IMR-90 (cell line): ENCODE data around the gene KRTAP12-3. TPM values are rescaled to one million over a fixed set of nuclear protein-coding genes. Genes with fewer than 3 reads are reported as not detected.
"Not testable (repeated sequence)": the region's sequence is repeated elsewhere in the genome, so short reads cannot be mapped to it uniquely, and the experiment has no call there.

Source experiments
- ATAC-seq: fragments of 200-7000 bp; cut with Tn5 transposase; 2 replicates; pipeline ENCODE4 v1.9.1; 2020; ENCODE audit warnings: low read depth, mild to moderate bottlenecking, moderate library complexity
- BruUV-seq: library from RNA; stranded (reverse); fragments of 400-500 nt; replicated peaks from 2 replicates; lab custom pipeline; 2021; lab: Mats Ljungman, UMichigan
- CTCF ChIA-PET: fragments of 300-600 bp; formaldehyde crosslinking; extraction: SDS; loops from one replicate; lab custom pipeline; 2021; ENCODE audit warnings: antibody characterized with exemption; lab: Yijun Ruan, JAX
- POLR2A ChIA-PET: fragments of 300-600 bp; sonication (Branson Sonifier 250); formaldehyde crosslinking; loops from one replicate; lab custom pipeline; 2022; ENCODE audit warnings: antibody characterized with exemption; ENCODE audit not compliant: unreplicated experiment; lab: Charles Lee
- DNase-seq: peaks from one replicate; pipeline ENCODE4 v3.0.0; 2013
- H2AFZ ChIP-seq: replicated peaks from 2 replicates; pipeline ENCODE3; 2013; ENCODE audit warnings: low read length, mild to moderate bottlenecking; ENCODE audit not compliant: poor library complexity
- H2AK5ac ChIP-seq: 2 replicates; pipeline ENCODE4 v1.6.1; 2013; ENCODE audit warnings: low read depth, low read length, inconsistent platforms
- H2AK9ac ChIP-seq: replicated peaks from 2 replicates; pipeline ENCODE3; 2013; ENCODE audit warnings: mild to moderate bottlenecking, low read depth, low read length, moderate library complexity; ENCODE audit not compliant: poor library complexity
- H2BK120ac ChIP-seq: 2 replicates; pipeline ENCODE4 v1.6.1; 2013; ENCODE audit warnings: low read depth, low read length, inconsistent platforms
- H2BK15ac ChIP-seq: 3 replicates; pipeline ENCODE4 v1.6.1; 2013; ENCODE audit warnings: low read depth, low read length, inconsistent platforms
- H2BK20ac ChIP-seq: 2 replicates; pipeline ENCODE4 v1.6.1; 2013; ENCODE audit warnings: low read depth, mild to moderate bottlenecking, inconsistent platforms, low read length, moderate library complexity
- H2BK5ac ChIP-seq: 2 replicates; pipeline ENCODE4 v1.6.1; 2013; ENCODE audit warnings: mild to moderate bottlenecking, low read depth, low read length, inconsistent platforms; ENCODE audit not compliant: poor library complexity, severe bottlenecking
- H3K14ac ChIP-seq: replicated peaks from 2 replicates; pipeline ENCODE4 v1.6.1; 2013; ENCODE audit warnings: low read depth, low read length, inconsistent platforms
- H3K18ac ChIP-seq: 2 replicates; pipeline ENCODE4 v1.6.1; 2013; ENCODE audit warnings: low read depth, low read length, control low read depth
- H3K23ac ChIP-seq: 2 replicates; pipeline ENCODE4 v1.6.1; 2013; ENCODE audit warnings: low read depth, low read length, inconsistent platforms
- H3K27ac ChIP-seq: 2 replicates; pipeline ENCODE4 v1.5.1; 2013; ENCODE audit warnings: mild to moderate bottlenecking, control low read depth, low read length; ENCODE audit not compliant: insufficient read depth
- H3K27me3 ChIP-seq: 2 replicates; pipeline ENCODE4 v1.6.1; 2013; ENCODE audit warnings: low read length; ENCODE audit not compliant: control insufficient read depth, insufficient read depth
- H3K36me3 ChIP-seq: 2 replicates; pipeline ENCODE4 v1.6.1; 2013; ENCODE audit warnings: low read length, mixed read lengths; ENCODE audit not compliant: control insufficient read depth, insufficient read depth
- H3K4ac ChIP-seq: 2 replicates; pipeline ENCODE4 v1.6.1; 2013; ENCODE audit warnings: low read depth, low read length, inconsistent platforms
- H3K4me1 ChIP-seq: 2 replicates; pipeline ENCODE4 v1.6.1; 2013; ENCODE audit warnings: low read length, mixed read lengths; ENCODE audit not compliant: control insufficient read depth, insufficient read depth
- H3K4me2 ChIP-seq: 2 replicates; pipeline ENCODE4 v1.6.1; 2013; ENCODE audit warnings: low read depth, mild to moderate bottlenecking, control low read depth, low read length, moderate library complexity
- H3K4me3 ChIP-seq: 2 replicates; pipeline ENCODE4 v1.5.1; 2013; ENCODE audit warnings: low read depth, mild to moderate bottlenecking, control low read depth, low read length, moderate library complexity; ENCODE audit not compliant: insufficient read depth
- H3K56ac ChIP-seq: 2 replicates; pipeline ENCODE4 v1.6.1; 2013; ENCODE audit warnings: low read length, inconsistent platforms; ENCODE audit not compliant: insufficient read depth; ENCODE audit errors: extremely low read depth
- H3K79me1 ChIP-seq, 2 experiments: 2 replicates each; pipeline ENCODE4 v1.6.1; 2013; ENCODE audit warnings: low read length in 2 of 2, inconsistent platforms in 1 of 2, low read depth in 1 of 2
- H3K9ac ChIP-seq: 2 replicates; pipeline ENCODE4 v1.6.1; 2013; ENCODE audit warnings: low read depth, low read length, control low read depth
- H3K9me1 ChIP-seq: 2 replicates; pipeline ENCODE4 v1.6.1; 2013; ENCODE audit warnings: low read length, inconsistent platforms; ENCODE audit not compliant: insufficient read depth
- H3K9me3 ChIP-seq: 2 replicates; pipeline ENCODE4 v1.6.1; 2013; ENCODE audit warnings: low read length; ENCODE audit not compliant: control insufficient read depth, insufficient read depth
- H4K20me1 ChIP-seq: 2 replicates; pipeline ENCODE4 v1.6.1; 2013; ENCODE audit warnings: low read length, inconsistent platforms; ENCODE audit not compliant: insufficient read depth
- H4K5ac ChIP-seq: 2 replicates; pipeline ENCODE4 v1.6.1; 2013; ENCODE audit warnings: mild to moderate bottlenecking, low read depth, low read length, control low read depth
- H4K8ac ChIP-seq, 2 experiments: 2 replicates each; pipeline ENCODE4 v1.6.1; 2013; ENCODE audit warnings: low read depth in 2 of 2, low read length in 2 of 2, control low read depth in 1 of 2, inconsistent platforms in 1 of 2
- H4K91ac ChIP-seq: 2 replicates; pipeline ENCODE4 v1.6.1; 2013; ENCODE audit warnings: low read depth, low read length, inconsistent platforms; ENCODE audit not compliant: insufficient read depth
- WGBS, 2 experiments: methylation state at CpG; one replicate each; pipeline versions ENCODE4 v1.1.5 to v1.1.7; 2013; ENCODE audit warnings: missing lambda C conversion rate in 2 of 2; ENCODE audit not compliant: insufficient read length in 1 of 2; ENCODE audit errors: extremely low coverage in 2 of 2; 5-methylcytosine and 5-hydroxymethylcytosine counted together
- dilution Hi-C: fragments of 300-500 bp; cut with HindIII; formaldehyde crosslinking; loops from one replicate; pipeline ENCODE4 v1.14.3; 2018; ENCODE audit warnings: low sequenced_read_pairs; ENCODE audit not compliant: unreplicated experiment
- in situ Hi-C: fragments of 300-500 bp; cut with MboI; formaldehyde crosslinking; loops from 3 replicates; pipeline ENCODE4 v1.14.3; 2019; ENCODE audit warnings: low sequenced_read_pairs, inconsistent platforms, mixed read lengths
- intact Hi-C: fragments of 100-400 bp; cut with micrococcal nuclease; formaldehyde crosslinking; loops from 2 replicates; pipeline ENCODE4 v1.10.0; 2022
- polyA plus RNA-seq, 3 experiments: library from polyadenylated mRNA; depleted of rRNA; stranded (reverse); fragments of >200 nt; gene quantifications; 2 replicates each; pipeline ENCODE4 v1.2.3, GENCODE V29; 2012; ENCODE audit warnings: low replicate concordance in 1 of 3
- total RNA-seq: library from RNA; depleted of rRNA; stranded (reverse); fragments of >200 nt; gene quantifications from 2 replicates; pipeline ENCODE4 v1.2.3, GENCODE V29; 2012

Gene KRTAP12-3
- total and polyA plus RNA-seq, 2 of the 4 experiments (the other 2 are of a cell fraction): not detected

DNA sequence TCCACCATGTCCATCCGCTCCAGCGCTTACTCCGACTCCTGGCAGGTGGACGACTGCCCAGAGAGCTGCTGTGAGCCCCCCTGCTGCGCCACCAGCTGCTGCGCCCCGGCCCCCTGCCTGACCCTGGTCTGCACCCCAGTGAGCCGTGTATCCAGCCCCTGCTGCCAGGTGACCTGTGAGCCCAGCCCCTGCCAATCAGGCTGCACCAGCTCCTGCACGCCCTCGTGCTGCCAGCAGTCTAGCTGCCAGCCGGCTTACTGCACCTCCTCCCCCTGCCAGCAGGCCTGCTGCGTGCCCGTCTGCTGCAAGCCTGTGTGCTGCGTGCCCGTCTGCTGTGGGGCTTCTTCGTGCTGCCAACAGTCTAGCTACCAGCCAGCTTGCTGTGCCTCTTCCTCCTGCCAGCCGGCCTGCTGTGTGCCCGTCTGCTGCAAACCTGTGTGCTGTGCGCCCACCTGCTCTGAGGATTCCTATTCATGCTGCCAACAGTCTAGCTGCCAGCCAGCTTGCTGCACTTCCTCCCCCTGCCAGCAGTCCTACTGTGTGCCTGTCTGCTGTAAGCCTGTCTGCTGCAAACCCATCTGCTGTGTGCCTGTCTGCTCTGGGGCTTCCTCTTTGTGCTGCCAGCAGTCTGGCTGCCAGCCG, 30.4 kb upstream of the KRTAP12-3 start:
- H4K5ac ChIP-seq, H3K14ac ChIP-seq, H3K56ac ChIP-seq, H2BK20ac ChIP-seq, H3K4me1 ChIP-seq, H3K27ac ChIP-seq, H3K79me1 ChIP-seq, in situ Hi-C loops, H2BK120ac ChIP-seq, H3K18ac ChIP-seq, DNase-seq, H3K4me2 ChIP-seq, H2BK5ac ChIP-seq, BruUV-seq, ATAC-seq, H3K9me3 ChIP-seq, H3K9ac ChIP-seq, H4K8ac ChIP-seq, H4K20me1 ChIP-seq, H3K23ac ChIP-seq, H2AK9ac ChIP-seq, CTCF ChIA-PET, POLR2A ChIA-PET, H3K4ac ChIP-seq, intact Hi-C loops, H2AK5ac ChIP-seq, H2BK15ac ChIP-seq, dilution Hi-C loops, H3K4me3 ChIP-seq, H3K27me3 ChIP-seq, H4K91ac ChIP-seq, H3K9me1 ChIP-seq, H2AFZ ChIP-seq, H3K36me3 ChIP-seq: not testable (repeated sequence)
- 80% methylated on average over 7 of the region's 20 CpGs; no CpG with 5 or more reads in 1 of the 2 experiments for WGBS, 2 experiments

DNA sequence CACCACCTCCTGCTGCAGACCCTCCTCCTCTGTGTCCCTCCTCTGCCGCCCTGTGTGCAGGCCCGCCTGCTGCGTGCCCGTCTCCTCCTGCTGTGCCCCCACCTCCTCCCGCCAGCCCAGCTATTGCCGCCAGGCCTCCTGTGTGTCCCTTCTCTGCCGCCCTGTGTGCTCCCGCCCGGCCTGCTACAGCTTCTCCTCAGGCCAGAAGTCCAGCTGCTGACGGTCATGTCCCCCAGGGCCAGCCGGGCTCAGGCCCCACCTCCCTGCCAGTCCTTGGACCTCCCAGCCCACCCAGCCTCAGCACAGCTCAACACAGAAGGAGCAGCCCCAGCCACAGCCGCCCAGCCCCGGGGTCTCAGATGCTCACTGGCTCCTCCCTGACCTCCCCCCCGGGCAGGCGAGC, 29.9 kb upstream of the KRTAP12-3 start:
- H2BK15ac ChIP-seq, H3K27me3 ChIP-seq, in situ Hi-C loops, H2AK5ac ChIP-seq, H3K56ac ChIP-seq, H2BK20ac ChIP-seq, H2AFZ ChIP-seq, H3K9me3 ChIP-seq, H2BK120ac ChIP-seq, H3K4ac ChIP-seq, intact Hi-C loops, H3K9me1 ChIP-seq, H3K36me3 ChIP-seq, CTCF ChIA-PET, H2BK5ac ChIP-seq, H4K8ac ChIP-seq, H3K23ac ChIP-seq, dilution Hi-C loops, H3K4me3 ChIP-seq, H2AK9ac ChIP-seq, H4K91ac ChIP-seq, H3K9ac ChIP-seq, H4K5ac ChIP-seq, DNase-seq, POLR2A ChIA-PET, ATAC-seq, H3K14ac ChIP-seq, H3K27ac ChIP-seq, H3K79me1 ChIP-seq, BruUV-seq, H4K20me1 ChIP-seq, H3K4me1 ChIP-seq, H3K4me2 ChIP-seq, H3K18ac ChIP-seq: not testable (repeated sequence)
- WGBS, 2 experiments: no CpG with 5 or more reads among the region's 15 CpGs
